AG09319 (cell line): ENCODE measurements around the gene ACAT1.
"Not testable (repeated sequence)": the region's sequence is repeated elsewhere in the genome, so short reads cannot be mapped to it uniquely, and the experiment has no call there.

ENCODE experiments used
- DNase-seq: peaks from one replicate; pipeline ENCODE4 v3.0.0-alpha.2; 2010; ENCODE audit warnings: low read depth; ENCODE audit errors: extremely low read depth
- TF ChIP-seq, protein P1 (sequence below): IDR thresholded peaks from 2 replicates; pipeline ENCODE4 v1.5.1; 2011; ENCODE audit warnings: low read depth, mild to moderate bottlenecking, inconsistent platforms, low read length, moderate library complexity

Gene ACAT1

DNA sequence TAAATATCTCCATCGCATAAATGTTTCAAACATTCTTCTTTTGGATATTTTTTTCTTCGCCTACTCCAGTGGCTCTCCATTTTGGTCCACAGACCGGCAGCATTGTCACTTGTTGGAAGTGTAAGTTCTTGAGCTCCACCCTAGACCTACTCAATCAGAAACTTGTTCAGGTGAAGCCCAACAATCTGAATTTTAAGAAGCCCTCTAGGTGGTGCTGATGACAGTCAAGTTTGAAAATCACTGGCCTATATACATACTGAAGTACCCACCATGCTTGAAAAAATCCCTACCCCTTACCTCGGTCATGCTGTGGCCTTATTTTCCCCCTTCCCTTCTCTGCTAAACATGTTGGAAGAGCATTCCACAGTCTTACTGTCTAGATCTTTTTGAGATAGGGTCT, 10.2 kb upstream of the ACAT1 start:
- TF ChIP-seq, protein P1, sequence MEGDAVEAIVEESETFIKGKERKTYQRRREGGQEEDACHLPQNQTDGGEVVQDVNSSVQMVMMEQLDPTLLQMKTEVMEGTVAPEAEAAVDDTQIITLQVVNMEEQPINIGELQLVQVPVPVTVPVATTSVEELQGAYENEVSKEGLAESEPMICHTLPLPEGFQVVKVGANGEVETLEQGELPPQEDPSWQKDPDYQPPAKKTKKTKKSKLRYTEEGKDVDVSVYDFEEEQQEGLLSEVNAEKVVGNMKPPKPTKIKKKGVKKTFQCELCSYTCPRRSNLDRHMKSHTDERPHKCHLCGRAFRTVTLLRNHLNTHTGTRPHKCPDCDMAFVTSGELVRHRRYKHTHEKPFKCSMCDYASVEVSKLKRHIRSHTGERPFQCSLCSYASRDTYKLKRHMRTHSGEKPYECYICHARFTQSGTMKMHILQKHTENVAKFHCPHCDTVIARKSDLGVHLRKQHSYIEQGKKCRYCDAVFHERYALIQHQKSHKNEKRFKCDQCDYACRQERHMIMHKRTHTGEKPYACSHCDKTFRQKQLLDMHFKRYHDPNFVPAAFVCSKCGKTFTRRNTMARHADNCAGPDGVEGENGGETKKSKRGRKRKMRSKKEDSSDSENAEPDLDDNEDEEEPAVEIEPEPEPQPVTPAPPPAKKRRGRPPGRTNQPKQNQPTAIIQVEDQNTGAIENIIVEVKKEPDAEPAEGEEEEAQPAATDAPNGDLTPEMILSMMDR, result no peak
- DNase-seq, result no peak

DNA sequence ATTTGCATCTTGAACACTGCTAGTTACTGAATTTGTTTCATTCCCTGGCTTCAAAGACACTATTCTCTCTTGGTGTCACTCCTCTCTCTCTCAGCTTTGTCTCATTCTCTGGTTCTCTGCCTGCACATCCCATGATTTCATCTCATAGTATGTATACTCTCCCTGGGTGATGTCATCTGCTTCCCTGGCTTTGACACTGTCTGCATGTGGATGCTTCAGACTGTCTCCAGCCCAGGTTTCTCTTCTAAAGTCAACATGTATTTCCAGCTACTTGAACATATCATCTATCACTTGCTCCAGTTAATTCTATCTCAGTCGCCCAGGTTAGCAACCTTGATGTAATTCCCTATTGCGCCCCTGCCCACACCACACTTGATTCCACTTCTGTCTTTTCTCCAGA, 9.3 kb upstream of the ACAT1 start:
- TF ChIP-seq, protein P1, result no peak
- DNase-seq, result no peak

GRCh38 chr11:108115500-108116140, 5.7 kb upstream of the ACAT1 start:
- peak; percentile 75 for DNase-seq
- TF ChIP-seq, protein P1, result no peak

DNA sequence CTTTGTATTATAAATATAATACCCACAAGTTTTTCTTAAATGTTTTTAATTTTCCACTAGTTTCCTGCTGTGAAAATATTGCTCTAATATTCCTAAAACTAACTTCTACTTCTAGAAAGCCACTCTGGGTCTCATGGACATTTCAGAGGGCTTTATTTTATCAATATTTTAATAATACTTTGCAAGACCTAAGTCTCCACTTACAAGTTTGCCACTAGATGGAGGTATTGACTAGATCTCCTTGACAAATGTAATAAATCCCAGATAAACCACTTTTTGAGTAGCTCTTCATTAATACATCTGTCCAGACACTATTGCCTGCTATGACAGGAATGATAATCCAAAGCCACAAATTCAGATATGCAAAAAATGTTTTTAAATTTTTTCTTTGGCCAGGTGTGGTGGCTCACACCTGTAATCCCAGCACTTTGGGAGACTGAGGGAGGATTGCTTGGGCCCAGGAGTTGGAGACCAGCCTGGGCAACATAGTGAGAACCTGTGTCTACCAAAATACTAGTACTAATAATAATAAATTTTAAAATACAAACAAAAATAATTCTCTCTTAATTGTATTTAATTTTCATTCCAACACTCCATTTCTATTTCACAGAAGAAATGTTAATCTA, 3.5 kb upstream of the ACAT1 start:
- TF ChIP-seq, protein P1, result peak; percentile 56
- DNase-seq, result peak; percentile 34

GRCh38 chr11:108120936-108121273, 462 bp upstream of the ACAT1 start:
- not testable (repeated sequence) for DNase-seq

GRCh38 chr11:108122166-108122628, 830 bp downstream of the ACAT1 start:
- TF ChIP-seq, protein P1, result no peak

GRCh38 chr11:108125096-108125495, 3.7 kb downstream of the ACAT1 start:
- no peak for DNase-seq
- TF ChIP-seq, protein P1, result no peak

More at GRCh38 chr11:108122166-108122628, 830 bp downstream of the ACAT1 start:
- DNase-seq, result no peak

GRCh38 chr11:108128772-108129171, 7.4 kb downstream of the ACAT1 start:
- DNase-seq, result no peak
- TF ChIP-seq, protein P1, result no peak
